ENCODE data around the gene ATAD3B.

ATAD3B gene

GRCh38 chr1:1536938-1537546 lies 65.5 kb downstream of the ATAD3B start:
- DNase-seq: no peak

- no peak for DNase-seq
These were observed 66.2 kb downstream of the ATAD3B start for GRCh38 chr1:1537626-1538250.

GRCh38 chr1:1538334-1538733 lies 66.8 kb downstream of the ATAD3B start:
- DNase-seq: no peak

- DNase-seq: no peak
These were observed 67.4 kb downstream of the ATAD3B start for GRCh38 chr1:1538989-1539309.

GRCh38 chr1:1539310-1540089 lies 67.9 kb downstream of the ATAD3B start:
- no peak for DNase-seq

GRCh38 chr1:1540090-1540817 lies 68.7 kb downstream of the ATAD3B start, which contains the start of gene TMEM240:
TMEM240 (minus strand) TSS chr1:1540624; CDS start chr1:1540346, 278 bp downstream.
- no peak for DNase-seq

- DNase-seq: no peak
These were observed 69.5 kb downstream of the ATAD3B start for GRCh38 chr1:1540818-1541628.

- DNase-seq: no peak
These were observed 70.6 kb downstream of the ATAD3B start for GRCh38 chr1:1541956-1542765.

GRCh38 chr1:1542766-1543705 lies 71.5 kb downstream of the ATAD3B start:
- no peak for DNase-seq

GRCh38 chr1:1543706-1544099 lies 72.1 kb downstream of the ATAD3B start:
- no peak for DNase-seq

- no peak for DNase-seq
These were observed 73.0 kb downstream of the ATAD3B start for GRCh38 chr1:1544544-1544943.

Data from bone marrow (tissue), 2 donors.